Psoas muscle (tissue), 8 donors: ENCODE results near the gene LDAH. TPM values are rescaled to one million over a fixed set of nuclear protein-coding genes. Genes with fewer than 3 reads are reported as not detected.
A peak's percentile ranks its signal among the peaks of the same experiment; 100 is the strongest.
"Not testable (repeated sequence)": the region's sequence is repeated elsewhere in the genome, so short reads cannot be mapped to it uniquely, and the experiment has no call there.

Experiments
- ATAC-seq, 4 donors: fragments of 200-7000 bp; cut with Tn5 transposase; one replicate each; pipeline ENCODE4 v1.9.1; 2020; ENCODE audit warnings: moderate library complexity in 3 of 4, mild to moderate bottlenecking in 2 of 4
- DNase-seq, 2 donors: peaks; one replicate each; pipeline ENCODE4 v3.0.0-alpha.2; 2020
- H3K27ac ChIP-seq: fragments of 200-600 bp; one replicate; pipeline ENCODE4 v1.8.0; 2022
- H3K27me3 ChIP-seq, 3 donors: fragments of 200-600 bp in 1 of 3; one replicate each; pipeline versions ENCODE4 v1.6.1 to v1.8.0; 2013 to 2022; ENCODE audit warnings: low read length in 2 of 3, mild to moderate bottlenecking in 2 of 3, moderate library complexity in 1 of 3; ENCODE audit not compliant: insufficient read depth in 3 of 3
- H3K36me3 ChIP-seq, 2 donors: fragments of 200-600 bp in 1 of 2; one replicate each; pipeline versions ENCODE4 v1.6.1 to v1.8.0; 2013 to 2022; ENCODE audit warnings: low read depth in 1 of 2, mild to moderate bottlenecking in 1 of 2, moderate library complexity in 1 of 2; ENCODE audit not compliant: insufficient read depth in 1 of 2
- H3K4me1 ChIP-seq: fragments of 200-600 bp; one replicate; pipeline ENCODE4 v1.8.0; 2022
- H3K4me3 ChIP-seq: fragments of 200-600 bp; one replicate; pipeline ENCODE4 v1.8.0; 2022; ENCODE audit warnings: mild to moderate bottlenecking
- H3K9me3 ChIP-seq: fragments of 200-600 bp; one replicate; pipeline ENCODE4 v1.8.0; 2022
- WGBS, 3 donors: extraction: QIAGEN DNeasy Blood & Tissue Kit; methylation state at CpG; one replicate each; pipeline versions ENCODE4 v1.1.6 to v1.1.7; 2013; 5-methylcytosine and 5-hydroxymethylcytosine counted together
- intact Hi-C, 2 donors: fragments of 100-400 bp; cut with DNase I; formaldehyde crosslinking; loops; one replicate each; pipeline versions ENCODE4 v1.11.0 to v1.14.2; 2022
- polyA plus RNA-seq, 3 donors: library from polyadenylated mRNA; stranded (reverse); fragments of 200-250 nt; gene quantifications; one replicate each; pipeline ENCODE4 v1.2.3, GENCODE V29; 2013
- total RNA-seq, 4 donors: library from RNA; stranded (reverse); fragmentation: NEBNext Ultra II Directional in 2 of 4; extraction: Animal tissue kit (Norgen Biotek cat#: 25700) in 2 of 4; gene quantifications; one replicate each; pipeline versions ENCODE4 v1.2.1 to v1.2.4, GENCODE V29; 2021 to 2023
- TF ChIP-seq, protein P1 (sequence below): fragments of 200-600 bp; IDR thresholded peaks from one replicate; pipeline ENCODE4 v1.8.0; 2022; ENCODE audit warnings: antibody characterized with exemption
- donor health status: healthy with polysubstance abuse.
- donor health status: DM: no; HTN: no; CAD: no; lungs with moderate emphysema.
- donor health status: Bipolar disorder and iron deficiency.
- donor health status: healthy.
- donor health status: DM: yes; HTN: yes; CAD: no.
- donor health status: DM: no; HTN: no; CAD: no.
- donor health status: DM: no; HTN: no; CAD: no.
- donor health status: DM: yes; HTN: yes; CAD: no.

The LDAH gene
- total and polyA plus RNA-seq, 7 donors = 0.56 to 1.9 (median 1.6) TPM

DNA sequence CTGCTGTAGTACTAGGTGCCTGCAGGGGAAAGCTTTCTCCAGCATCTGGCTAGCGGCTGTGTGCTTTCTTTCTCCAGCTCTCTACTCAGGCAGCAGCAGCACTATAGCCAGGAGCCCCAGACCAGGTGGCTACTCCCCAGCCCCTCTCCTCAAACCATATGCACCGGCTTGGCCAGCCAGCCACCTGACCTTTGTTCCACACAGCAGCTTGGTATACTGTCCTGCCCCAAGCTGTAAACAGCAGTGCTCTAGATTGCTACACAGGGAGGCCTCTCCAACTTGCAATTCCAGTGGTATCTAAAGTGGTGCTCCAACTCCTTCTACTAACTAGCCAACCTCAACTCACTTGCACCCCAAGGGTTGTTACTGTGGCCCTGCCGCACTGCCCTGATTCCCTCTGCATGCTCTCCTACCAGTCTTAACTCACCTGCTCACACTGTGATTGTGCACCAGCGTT, 19.6 kb downstream of the LDAH start:
- no peak for ATAC-seq
- TF ChIP-seq, protein P1, sequence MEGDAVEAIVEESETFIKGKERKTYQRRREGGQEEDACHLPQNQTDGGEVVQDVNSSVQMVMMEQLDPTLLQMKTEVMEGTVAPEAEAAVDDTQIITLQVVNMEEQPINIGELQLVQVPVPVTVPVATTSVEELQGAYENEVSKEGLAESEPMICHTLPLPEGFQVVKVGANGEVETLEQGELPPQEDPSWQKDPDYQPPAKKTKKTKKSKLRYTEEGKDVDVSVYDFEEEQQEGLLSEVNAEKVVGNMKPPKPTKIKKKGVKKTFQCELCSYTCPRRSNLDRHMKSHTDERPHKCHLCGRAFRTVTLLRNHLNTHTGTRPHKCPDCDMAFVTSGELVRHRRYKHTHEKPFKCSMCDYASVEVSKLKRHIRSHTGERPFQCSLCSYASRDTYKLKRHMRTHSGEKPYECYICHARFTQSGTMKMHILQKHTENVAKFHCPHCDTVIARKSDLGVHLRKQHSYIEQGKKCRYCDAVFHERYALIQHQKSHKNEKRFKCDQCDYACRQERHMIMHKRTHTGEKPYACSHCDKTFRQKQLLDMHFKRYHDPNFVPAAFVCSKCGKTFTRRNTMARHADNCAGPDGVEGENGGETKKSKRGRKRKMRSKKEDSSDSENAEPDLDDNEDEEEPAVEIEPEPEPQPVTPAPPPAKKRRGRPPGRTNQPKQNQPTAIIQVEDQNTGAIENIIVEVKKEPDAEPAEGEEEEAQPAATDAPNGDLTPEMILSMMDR = no peak
- H3K4me1 ChIP-seq = no peaks in the 10 kb centered on the region
- no peak for DNase-seq
- intact Hi-C loops = no loop called here
- 85 to 88% (median 86%) methylated on average over 4 of the region's 4 CpGs for WGBS, 3 donors
- H3K9me3 ChIP-seq = no peaks in the 10 kb centered on the region
- no peak overlapping the region for H3K27ac ChIP-seq
- H3K27me3 ChIP-seq = no peaks in the 10 kb centered on the region
- no peak overlapping the region for H3K4me3 ChIP-seq
- no peaks in the 10 kb centered on the region for H3K36me3 ChIP-seq

DNA sequence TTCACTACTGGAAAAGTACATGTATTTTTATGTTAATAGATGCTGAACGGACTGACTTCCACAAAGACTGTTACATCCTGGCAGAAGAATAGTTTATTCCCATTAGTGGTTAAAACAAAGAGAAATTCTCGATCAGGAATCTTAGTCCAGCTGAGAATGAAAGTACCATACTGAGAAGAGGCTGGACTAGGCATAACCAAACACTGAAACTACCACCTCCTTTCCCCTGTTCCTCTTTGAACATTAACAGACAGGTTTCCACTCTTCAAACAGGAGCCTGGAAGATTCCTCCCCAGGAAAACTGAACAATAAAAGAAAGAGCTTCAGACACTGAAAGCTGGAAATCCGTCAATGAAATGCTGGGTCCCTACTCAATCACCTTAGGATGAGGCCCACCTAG, 25.8 kb downstream of the LDAH start:
- Histone ChIP-seq H3K36me3 (no peaks in the 10 kb centered on the region), H3K4me1 (no peaks in the 10 kb centered on the region), H3K4me3 (no peak overlapping the region), H3K27ac (no peak overlapping the region), H3K9me3 (no peaks in the 10 kb centered on the region), H3K27me3 (no peaks in the 10 kb centered on the region)
- 78 to 91% (median 84%) methylated on average over 3 of the region's 3 CpGs for WGBS, 3 donors
- intact Hi-C loops = no loop called here
- DNase-seq = no peak
- no peak for ATAC-seq
- TF ChIP-seq, protein P1 = no peak

DNA sequence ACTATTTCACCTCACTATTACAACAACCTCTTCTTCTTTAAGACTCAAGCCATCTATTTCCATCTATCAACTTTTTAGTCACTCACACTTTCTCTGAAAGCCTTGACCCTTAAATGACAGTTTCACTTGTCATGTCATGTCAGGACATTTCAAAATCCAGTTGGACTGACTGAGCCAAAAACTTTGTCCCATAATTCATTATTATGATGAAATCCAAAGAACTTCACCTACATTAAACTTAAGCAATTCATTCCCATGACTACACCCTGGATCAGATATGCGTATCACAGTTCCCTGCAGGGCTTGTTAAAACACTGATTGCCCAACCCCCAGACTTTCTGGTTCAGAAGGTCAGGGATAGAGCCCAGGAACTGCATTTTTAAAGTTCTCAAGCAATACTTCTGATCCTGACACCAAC, 26.5 kb downstream of the LDAH start:
- TF ChIP-seq, protein P1 = no peak
- H3K27ac ChIP-seq = no peak overlapping the region
- DNase-seq (no peak), ATAC-seq (no peak)
- H3K4me3 ChIP-seq = no peak overlapping the region
- intact Hi-C loops = no loop called here
- H3K27me3 ChIP-seq = no peaks in the 10 kb centered on the region
- H3K4me1 ChIP-seq = no peaks in the 10 kb centered on the region
- H3K36me3 ChIP-seq = no peaks in the 10 kb centered on the region
- 84 to 98% (median 93%) methylated on average over 1 of the region's 1 CpG for WGBS, 3 donors
- H3K9me3 ChIP-seq = no peaks in the 10 kb centered on the region

DNA sequence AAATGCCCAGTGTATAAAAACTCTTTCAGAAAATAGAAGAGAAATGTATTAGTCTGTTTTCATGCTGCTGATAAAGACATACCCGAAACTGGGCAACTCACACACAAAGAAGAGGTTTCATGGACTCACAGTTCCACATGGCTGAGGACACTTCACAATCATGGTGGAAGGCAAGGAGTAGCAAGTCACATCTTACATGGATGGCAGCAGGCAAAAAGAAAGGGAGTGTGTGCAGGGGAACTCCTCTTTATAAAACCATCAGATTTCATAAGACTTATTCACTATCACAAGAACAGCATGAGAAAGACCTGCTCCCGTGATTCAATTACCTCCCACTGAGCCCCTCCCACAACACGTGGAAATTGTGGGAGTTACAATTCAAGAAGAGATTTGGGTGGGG, 29.0 kb downstream of the LDAH start:
- H3K27ac ChIP-seq, H3K4me1 ChIP-seq, H3K36me3 ChIP-seq, H3K27me3 ChIP-seq, H3K9me3 ChIP-seq, ATAC-seq, H3K4me3 ChIP-seq, intact Hi-C loops, DNase-seq: not testable (repeated sequence)
- WGBS, 3 donors = 95 to 97% (median 96%) methylated on average over 3 of the region's 3 CpGs

DNA sequence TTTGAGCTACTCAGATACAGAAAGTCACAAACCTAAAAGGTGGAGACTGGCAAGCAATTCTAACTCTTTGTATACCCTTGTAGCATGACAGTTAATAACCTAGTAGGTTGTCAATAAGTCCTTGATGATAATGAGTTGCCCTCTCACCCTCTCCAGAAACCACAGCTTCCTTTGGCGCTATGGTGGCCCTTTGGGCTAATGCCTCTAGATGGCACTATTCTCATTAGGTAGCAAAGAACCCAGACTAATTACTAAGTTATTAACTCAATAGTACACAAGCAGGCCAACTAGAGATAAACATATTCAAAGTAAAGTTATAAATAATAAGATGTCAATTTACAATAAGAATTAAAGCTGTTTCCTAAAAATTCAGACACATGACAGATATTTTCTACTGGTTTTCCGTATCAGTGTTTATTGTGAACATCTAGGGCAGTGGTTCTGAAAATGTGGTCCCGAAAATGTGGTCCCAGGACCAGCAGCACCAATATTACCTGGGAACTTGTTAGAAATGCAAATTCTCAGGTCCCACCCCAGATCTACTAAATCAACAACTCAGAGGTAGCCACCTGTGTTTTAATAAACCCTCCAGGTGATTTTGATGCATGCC, 41.1 kb downstream of the LDAH start:
- H3K36me3 ChIP-seq = no peaks in the 10 kb centered on the region
- no peak overlapping the region for H3K27ac ChIP-seq
- TF ChIP-seq, protein P1 = peak; percentile 36
- no peak for DNase-seq
- H3K9me3 ChIP-seq = no peaks in the 10 kb centered on the region
- H3K4me1 ChIP-seq = no peaks in the 10 kb centered on the region
- WGBS, 3 donors = 84 to 93% (median 89%) methylated on average over 3 of the region's 3 CpGs
- no peak overlapping the region for H3K4me3 ChIP-seq
- no peak for ATAC-seq
- no peaks in the 10 kb centered on the region for H3K27me3 ChIP-seq
- intact Hi-C loops = loop anchor here (5.0 kb wide), 1 partner anchor 181 kb away; no protein-coding TSS in a partner anchor
